Body of pancreas (tissue), 4 donors: ENCODE data around the gene ZNF768.

Source experiments
- CTCF ChIP-seq, 7 experiments: fragments of 450-650 bp in 4 of 7; fragments of 200-600 bp in 3 of 7; sonication (generic) in 3 of 7; IDR thresholded peaks; one replicate each; pipeline ENCODE4 v1.5.1; 2016 to 2019; ENCODE audit warnings: antibody characterized with exemption in 7 of 7
- POLR2A ChIP-seq, 3 donors: fragments of 450-650 bp; IDR thresholded peaks; one replicate each; pipeline ENCODE4 v1.6.1; 2016; ENCODE audit warnings: antibody characterized with exemption in 3 of 3, mild to moderate bottlenecking in 2 of 3

DNA sequence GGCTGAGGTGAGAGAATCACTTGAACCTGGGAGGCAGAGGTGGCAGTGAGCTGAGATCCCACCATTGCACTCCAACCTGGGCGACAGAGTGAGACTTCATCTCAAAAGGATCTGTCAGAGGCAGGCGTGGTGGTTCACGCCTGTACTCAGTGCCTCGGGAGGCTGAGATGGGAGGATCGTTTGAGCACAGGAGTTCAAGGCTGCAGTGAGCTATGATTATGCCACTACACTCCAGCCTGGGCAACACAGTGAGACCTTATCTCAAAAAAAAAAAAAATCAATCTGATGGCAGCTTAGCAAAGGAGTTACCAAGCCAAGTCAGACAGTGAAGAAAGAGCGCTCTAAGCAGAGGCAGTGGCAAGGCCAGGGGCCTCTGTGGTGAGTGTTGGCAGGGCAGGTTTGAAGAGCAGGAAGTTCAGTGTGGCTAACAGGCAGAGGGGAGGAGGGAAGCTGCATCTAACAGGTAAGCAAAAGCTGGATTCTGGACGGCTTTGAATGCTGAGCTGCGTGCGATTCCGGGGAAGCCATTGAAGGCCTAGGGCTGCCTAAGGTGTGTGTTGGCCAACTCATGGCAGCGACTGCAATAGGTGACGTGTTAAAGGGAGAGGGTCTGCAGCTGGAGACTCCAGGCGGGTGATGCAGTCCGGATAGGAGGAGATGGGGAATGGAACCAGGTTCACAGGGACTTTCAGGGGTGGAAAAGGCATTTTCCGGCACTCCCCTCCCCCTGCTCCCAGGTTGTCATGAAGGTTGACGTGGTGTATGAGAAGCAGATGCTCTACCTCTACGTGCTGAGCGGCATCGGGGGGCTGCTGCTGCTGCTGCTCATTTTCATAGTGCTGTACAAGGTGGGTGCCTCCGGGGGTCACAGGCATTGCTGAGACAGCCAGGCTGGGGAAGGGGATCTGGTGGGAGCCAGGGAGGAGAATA lies 7.0 kb downstream of the ZNF768 start:
- TF ChIP-seq POLR2A (IDR thresholded peaks at IDR 0.05) = no peak
- TF ChIP-seq CTCF (IDR thresholded peaks at IDR 0.05) = no peak
